ENCODE measurements around the gene KRTAP10-10.

DNA sequence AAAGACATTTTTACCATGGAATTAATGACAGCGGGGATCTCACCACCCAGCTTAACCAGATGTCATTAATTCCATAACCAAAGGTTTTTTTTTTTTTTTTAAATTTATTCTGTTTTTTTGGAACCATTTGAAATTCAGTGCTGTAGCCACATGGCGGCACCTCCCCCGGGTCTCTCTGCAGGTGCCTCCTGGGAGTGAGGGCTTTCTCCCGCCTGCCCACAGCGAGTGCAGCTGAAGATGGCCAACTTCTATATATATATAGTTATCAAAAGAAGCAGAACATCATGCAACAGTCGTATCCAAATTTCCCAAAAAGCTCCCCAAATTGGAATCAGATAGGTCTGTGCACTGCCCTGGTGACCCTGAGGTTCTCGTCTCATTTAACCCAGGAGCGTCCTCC lies 21.7 kb upstream of the KRTAP10-10 start:
- TF ChIP-seq, protein P1, sequence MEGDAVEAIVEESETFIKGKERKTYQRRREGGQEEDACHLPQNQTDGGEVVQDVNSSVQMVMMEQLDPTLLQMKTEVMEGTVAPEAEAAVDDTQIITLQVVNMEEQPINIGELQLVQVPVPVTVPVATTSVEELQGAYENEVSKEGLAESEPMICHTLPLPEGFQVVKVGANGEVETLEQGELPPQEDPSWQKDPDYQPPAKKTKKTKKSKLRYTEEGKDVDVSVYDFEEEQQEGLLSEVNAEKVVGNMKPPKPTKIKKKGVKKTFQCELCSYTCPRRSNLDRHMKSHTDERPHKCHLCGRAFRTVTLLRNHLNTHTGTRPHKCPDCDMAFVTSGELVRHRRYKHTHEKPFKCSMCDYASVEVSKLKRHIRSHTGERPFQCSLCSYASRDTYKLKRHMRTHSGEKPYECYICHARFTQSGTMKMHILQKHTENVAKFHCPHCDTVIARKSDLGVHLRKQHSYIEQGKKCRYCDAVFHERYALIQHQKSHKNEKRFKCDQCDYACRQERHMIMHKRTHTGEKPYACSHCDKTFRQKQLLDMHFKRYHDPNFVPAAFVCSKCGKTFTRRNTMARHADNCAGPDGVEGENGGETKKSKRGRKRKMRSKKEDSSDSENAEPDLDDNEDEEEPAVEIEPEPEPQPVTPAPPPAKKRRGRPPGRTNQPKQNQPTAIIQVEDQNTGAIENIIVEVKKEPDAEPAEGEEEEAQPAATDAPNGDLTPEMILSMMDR (IDR thresholded peaks at IDR 0.05): no peak
- TF ChIP-seq EZH2 (IDR thresholded peaks at IDR 0.05; ENCODE audit: borderline replicate concordance, insufficient read depth, low read depth, low read length, poor library complexity, severe bottlenecking): no peak

All from B cell (primary cell).